ENCODE data around the gene KDM2B.

- TF ChIP-seq, protein P1, sequence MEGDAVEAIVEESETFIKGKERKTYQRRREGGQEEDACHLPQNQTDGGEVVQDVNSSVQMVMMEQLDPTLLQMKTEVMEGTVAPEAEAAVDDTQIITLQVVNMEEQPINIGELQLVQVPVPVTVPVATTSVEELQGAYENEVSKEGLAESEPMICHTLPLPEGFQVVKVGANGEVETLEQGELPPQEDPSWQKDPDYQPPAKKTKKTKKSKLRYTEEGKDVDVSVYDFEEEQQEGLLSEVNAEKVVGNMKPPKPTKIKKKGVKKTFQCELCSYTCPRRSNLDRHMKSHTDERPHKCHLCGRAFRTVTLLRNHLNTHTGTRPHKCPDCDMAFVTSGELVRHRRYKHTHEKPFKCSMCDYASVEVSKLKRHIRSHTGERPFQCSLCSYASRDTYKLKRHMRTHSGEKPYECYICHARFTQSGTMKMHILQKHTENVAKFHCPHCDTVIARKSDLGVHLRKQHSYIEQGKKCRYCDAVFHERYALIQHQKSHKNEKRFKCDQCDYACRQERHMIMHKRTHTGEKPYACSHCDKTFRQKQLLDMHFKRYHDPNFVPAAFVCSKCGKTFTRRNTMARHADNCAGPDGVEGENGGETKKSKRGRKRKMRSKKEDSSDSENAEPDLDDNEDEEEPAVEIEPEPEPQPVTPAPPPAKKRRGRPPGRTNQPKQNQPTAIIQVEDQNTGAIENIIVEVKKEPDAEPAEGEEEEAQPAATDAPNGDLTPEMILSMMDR (IDR thresholded peaks at IDR 0.05; ENCODE audit: low read depth, low read length, poor library complexity, severe bottlenecking) = no peak
- no peak for TF ChIP-seq EZH2phosphoT487 (IDR thresholded peaks at IDR 0.05; ENCODE audit: borderline replicate concordance, low read length)
Observed at GRCh38 chr12:121524196-121524916, 56.5 kb downstream of the KDM2B start.

All from DOHH2 (cell line).